SH-SY5Y (cell line): Measurements from ENCODE around the gene TKTL1.

Experiments used
- GATA2 ChIP-seq: IDR thresholded peaks from 2 replicates; pipeline ENCODE4 v1.6.1; 2011; ENCODE audit warnings: mild to moderate bottlenecking, low read depth, low read length
- GATA3 ChIP-seq: IDR thresholded peaks from 2 replicates; pipeline ENCODE4 v1.6.1; 2011; ENCODE audit warnings: low read depth, mild to moderate bottlenecking, low read length, moderate library complexity

- TF ChIP-seq GATA3 (no peak), GATA2 (no peak)
Observed at GRCh38 chrX:154365997-154366665, 70.5 kb downstream of the TKTL1 start.
